H9 (cell line): Measurements from ENCODE around the gene CTAG2. TPM values are rescaled to one million over a fixed set of nuclear protein-coding genes. Genes with fewer than 3 reads are reported as not detected.
"Not testable (repeated sequence)": the region's sequence is repeated elsewhere in the genome, so short reads cannot be mapped to it uniquely, and the experiment has no call there.

Experiments
- DNase-seq: peaks from one replicate; pipeline ENCODE4 v3.0.0-alpha.2; 2017
- H2AFZ ChIP-seq: one replicate; pipeline ENCODE4 v1.6.1; 2013; ENCODE audit warnings: mild to moderate bottlenecking, low read length, control low read depth, moderate library complexity
- H2AK5ac ChIP-seq: 2 replicates; pipeline ENCODE4 v1.6.1; 2013; ENCODE audit warnings: low read length, control low read depth, mixed read lengths; ENCODE audit not compliant: insufficient read length
- H2BK120ac ChIP-seq: one replicate; pipeline ENCODE4 v1.6.1; 2013; ENCODE audit warnings: low read depth, mild to moderate bottlenecking, low read length, control low read depth, inconsistent platforms; ENCODE audit not compliant: poor library complexity, severe bottlenecking
- H2BK12ac ChIP-seq: 2 replicates; pipeline ENCODE4 v1.6.1; 2013; ENCODE audit warnings: low read length, control low read depth, mixed read lengths, low read depth; ENCODE audit not compliant: insufficient read length
- H2BK15ac ChIP-seq: 2 replicates; pipeline ENCODE4 v1.6.1; 2013; ENCODE audit warnings: low read depth, low read length, control low read depth
- H2BK20ac ChIP-seq: one replicate; pipeline ENCODE4 v1.6.1; 2013; ENCODE audit warnings: low read depth, mild to moderate bottlenecking, low read length, control low read depth, inconsistent platforms; ENCODE audit not compliant: poor library complexity, severe bottlenecking
- H2BK5ac ChIP-seq: 2 replicates; pipeline ENCODE4 v1.6.1; 2013; ENCODE audit warnings: low read length, control low read depth, mixed read lengths; ENCODE audit not compliant: insufficient read length
- H3K14ac ChIP-seq: 2 replicates; pipeline ENCODE4 v1.6.1; 2013; ENCODE audit warnings: low read length, control low read depth; ENCODE audit not compliant: insufficient read depth
- H3K18ac ChIP-seq: 2 replicates; pipeline ENCODE4 v1.6.1; 2013; ENCODE audit warnings: low read depth, mild to moderate bottlenecking, mixed read lengths, low read length, control low read depth; ENCODE audit not compliant: insufficient read length
- H3K23ac ChIP-seq: 2 replicates; pipeline ENCODE4 v1.6.1; 2013; ENCODE audit warnings: low read length, control low read depth, mixed read lengths, low read depth; ENCODE audit not compliant: insufficient read length
- H3K23me2 ChIP-seq: 2 replicates; pipeline ENCODE4 v1.6.1; 2013; ENCODE audit warnings: low read depth, mild to moderate bottlenecking, mixed read lengths, low read length, control low read depth; ENCODE audit not compliant: insufficient read length, poor library complexity, severe bottlenecking
- H3K27ac ChIP-seq: 2 replicates; pipeline ENCODE4 v1.5.1; 2013; ENCODE audit warnings: low read length, control low read depth, mixed read lengths, low read depth; ENCODE audit not compliant: insufficient read length
- H3K27me3 ChIP-seq: 2 replicates; pipeline ENCODE4 v1.6.1; 2013; ENCODE audit warnings: low read length, control low read depth, inconsistent platforms; ENCODE audit not compliant: insufficient read depth
- H3K4ac ChIP-seq: 2 replicates; pipeline ENCODE4 v1.6.1; 2013; ENCODE audit warnings: low read depth, mild to moderate bottlenecking, control low read depth, inconsistent platforms, low read length, moderate library complexity
- H3K4me1 ChIP-seq: 2 replicates; pipeline ENCODE4 v1.6.1; 2013; ENCODE audit warnings: low read length, control low read depth, inconsistent platforms; ENCODE audit not compliant: insufficient read depth
- H3K4me2 ChIP-seq: 2 replicates; pipeline ENCODE4 v1.6.1; 2013; ENCODE audit warnings: low read length, control low read depth, mixed read lengths; ENCODE audit not compliant: insufficient read length, insufficient read depth
- H3K56ac ChIP-seq: 2 replicates; pipeline ENCODE4 v1.6.1; 2013; ENCODE audit warnings: low read depth, mild to moderate bottlenecking, mixed read lengths, low read length, control low read depth; ENCODE audit not compliant: insufficient read length
- H3K79me1 ChIP-seq: 2 replicates; pipeline ENCODE4 v1.6.1; 2013; ENCODE audit warnings: low read depth, mild to moderate bottlenecking, moderate library complexity, low read length, control low read depth, inconsistent platforms; ENCODE audit not compliant: insufficient read depth, poor library complexity, severe bottlenecking
- H3K79me2 ChIP-seq: 2 replicates; pipeline ENCODE4 v1.6.1; 2013; ENCODE audit warnings: low read length, control low read depth, inconsistent platforms; ENCODE audit not compliant: insufficient read depth
- H3K9ac ChIP-seq: 2 replicates; pipeline ENCODE4 v1.6.1; 2013; ENCODE audit warnings: low read length, control low read depth, mixed read lengths; ENCODE audit not compliant: insufficient read length; ENCODE audit errors: extremely low read depth
- H3K9me3 ChIP-seq: one replicate; pipeline ENCODE4 v1.6.1; 2013; ENCODE audit warnings: low read depth, low read length, inconsistent platforms; ENCODE audit not compliant: control insufficient read depth
- H3T11ph ChIP-seq: one replicate; pipeline ENCODE4 v1.6.1; 2013; ENCODE audit warnings: mild to moderate bottlenecking, low read length, control low read depth, inconsistent platforms
- H4K20me1 ChIP-seq: one replicate; pipeline ENCODE4 v1.6.1; 2013; ENCODE audit not compliant: control insufficient read depth, insufficient read length, insufficient read depth
- H4K5ac ChIP-seq: 2 replicates; pipeline ENCODE4 v1.6.1; 2013; ENCODE audit warnings: low read depth, mild to moderate bottlenecking, mixed read lengths, low read length, control low read depth; ENCODE audit not compliant: insufficient read length
- H4K8ac ChIP-seq: replicated peaks from 2 replicates; pipeline ENCODE4 v1.6.1; 2013; ENCODE audit warnings: low read length, control low read depth, mixed read lengths, low read depth; ENCODE audit not compliant: insufficient read length
- H4K91ac ChIP-seq: 2 replicates; pipeline ENCODE4 v1.6.1; 2013; ENCODE audit warnings: low read depth, mild to moderate bottlenecking, moderate library complexity, mixed read lengths, low read length, control low read depth; ENCODE audit not compliant: insufficient read length
- H3K27ac Mint-ChIP-seq, 3 experiments: 2 replicates in 2 of 3; 3 replicates in 1 of 3; pipeline ENCODE4 v1.8.0; 2020 to 2021; ENCODE audit warnings: mixed read lengths in 3 of 3, mild to moderate bottlenecking in 1 of 3, moderate library complexity in 1 of 3
- H3K27me3 Mint-ChIP-seq: 2 replicates; pipeline ENCODE4 v1.8.0; 2021; ENCODE audit warnings: low read depth, mild to moderate bottlenecking, moderate library complexity, mixed read lengths
- H3K36me3 Mint-ChIP-seq, 3 experiments: 2 replicates in 2 of 3; 3 replicates in 1 of 3; pipeline ENCODE4 v1.8.0; 2020 to 2021; ENCODE audit warnings: low read depth in 3 of 3, mixed read lengths in 3 of 3; ENCODE audit not compliant: insufficient read depth in 1 of 3
- H3K4me1 Mint-ChIP-seq, 2 experiments: 2 replicates each; pipeline ENCODE4 v1.8.0; 2020; ENCODE audit warnings: mixed read lengths in 2 of 2
- H3K4me3 Mint-ChIP-seq, 2 experiments: 2 replicates in 1 of 2; 3 replicates in 1 of 2; pipeline ENCODE4 v1.8.0; 2020 to 2021; ENCODE audit warnings: mild to moderate bottlenecking in 2 of 2, mixed read lengths in 2 of 2, moderate library complexity in 1 of 2
- H3K9me3 Mint-ChIP-seq, 2 experiments: 2 replicates in 1 of 2; 3 replicates in 1 of 2; pipeline ENCODE4 v1.8.0; 2020; ENCODE audit warnings: mild to moderate bottlenecking in 2 of 2, mixed read lengths in 2 of 2, moderate library complexity in 1 of 2
- WGBS: extraction: QIAGEN DNeasy Blood & Tissue Kit; methylation state at CpG from one replicate; pipeline ENCODE4 v1.1.7; 2013; ENCODE audit warnings: missing lambda C conversion rate, low lambda C conversion rate, mixed read lengths; ENCODE audit not compliant: insufficient read length; ENCODE audit errors: extremely low coverage; 5-methylcytosine and 5-hydroxymethylcytosine counted together
- total RNA-seq: library from RNA; stranded (reverse); gene quantifications from 2 replicates; pipeline ENCODE4 v1.2.1, GENCODE V29; 2021

Gene CTAG2
- total RNA-seq, 1 experiment from 2014 or later: not detected

DNA sequence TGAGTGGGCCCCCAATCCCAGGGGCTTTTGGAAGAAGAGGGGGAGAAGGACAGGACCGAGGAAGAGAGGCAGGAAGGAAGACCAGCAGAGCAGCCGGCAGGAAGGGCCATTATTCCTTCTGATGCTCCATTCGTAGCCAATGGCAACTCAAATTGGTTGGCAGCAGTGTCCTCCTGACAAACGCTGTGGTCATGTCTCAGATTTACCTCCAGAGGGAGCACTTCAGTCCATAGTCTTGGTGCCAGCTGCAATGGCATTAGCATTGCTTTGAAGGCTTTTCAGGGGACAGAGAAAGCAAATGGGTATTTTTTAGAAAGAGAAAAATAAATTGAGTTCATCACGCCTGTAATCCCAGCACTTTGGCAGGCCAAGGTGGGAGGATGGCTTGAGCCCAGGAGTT is 24.4 kb downstream of the CTAG2 start:
- WGBS: no CpG with 5 or more reads among the region's 5 CpGs
- not testable (repeated sequence) for H3K4me2 ChIP-seq, H4K91ac ChIP-seq

More for the DNA sequence above, 24.4 kb downstream of the CTAG2 start:
- H3K9ac ChIP-seq, H4K5ac ChIP-seq, DNase-seq, H3K4me1 ChIP-seq, H2AK5ac ChIP-seq, H2BK20ac ChIP-seq, H4K20me1 ChIP-seq, H3K14ac ChIP-seq, H3K79me1 ChIP-seq, H3K79me2 ChIP-seq, H2BK15ac ChIP-seq, H3K56ac ChIP-seq, H3K23ac ChIP-seq, H2BK120ac ChIP-seq, H3K9me3 Mint-ChIP-seq, H4K8ac ChIP-seq, H2BK5ac ChIP-seq, H3K4me1 Mint-ChIP-seq, H3K27ac Mint-ChIP-seq, H3T11ph ChIP-seq, H3K9me3 ChIP-seq, H3K27me3 ChIP-seq, H2AFZ ChIP-seq, H3K27me3 Mint-ChIP-seq, H3K36me3 Mint-ChIP-seq, H3K4me3 Mint-ChIP-seq, H2BK12ac ChIP-seq, H3K23me2 ChIP-seq, H3K4ac ChIP-seq, H3K18ac ChIP-seq, H3K27ac ChIP-seq: not testable (repeated sequence)
